GM12878 (cell line): Measurements from ENCODE around the gene SHF. TPM values are rescaled to one million over a fixed set of nuclear protein-coding genes. Genes with fewer than 3 reads are reported as not detected.
A peak's percentile ranks its signal among the peaks of the same experiment; 100 is the strongest.

ENCODE experiments used
- ATAC-seq: fragments of 200-7000 bp; cut with Tn5 transposase; 3 replicates; pipeline ENCODE4 v1.9.1; 2020; ENCODE audit warnings: mild to moderate bottlenecking, moderate library complexity
- BruUV-seq: library from RNA; stranded (reverse); fragments of 400-500 nt; replicated peaks from 2 replicates; lab custom pipeline; 2021; lab: Mats Ljungman, UMichigan
- CTCF ChIA-PET: fragments of 300-600 bp; sonication (Branson Sonifier 250); formaldehyde crosslinking; extraction: SDS; loops from one replicate; lab custom pipeline; 2021; ENCODE audit warnings: inconsistent platforms; lab: Yijun Ruan, JAX
- POLR2A ChIA-PET: fragments of 350-600 bp; formaldehyde crosslinking; extraction: SDS; loops from one replicate; lab custom pipeline; 2021; ENCODE audit warnings: inconsistent platforms; lab: Charles Lee
- RAD21 ChIA-PET: fragments of 300-600 bp; sonication (Branson Sonifier 250); formaldehyde crosslinking; loops from one replicate; lab custom pipeline; 2023; ENCODE audit warnings: antibody characterized with exemption; ENCODE audit not compliant: unreplicated experiment; lab: Charles Lee
- SMC1A ChIA-PET: fragments of 300-600 bp; sonication (Branson Sonifier 250); formaldehyde crosslinking; loops from one replicate; lab custom pipeline; 2023; ENCODE audit not compliant: unreplicated experiment, uncharacterized antibody; lab: Charles Lee
- DNase-seq: peaks from one replicate; pipeline ENCODE4 v3.0.0-alpha.2; 2011; ENCODE audit warnings: low read depth, low spot score
- FAIRE-seq: peaks from 3 replicates; lab custom pipeline; 2011; peaks lifted over from hg19 to GRCh38; lab: Jason Lieb, UNC
- H2AFZ ChIP-seq: 2 replicates; pipeline ENCODE4 v1.6.0; 2011; ENCODE audit warnings: low read depth, low read length, control low read depth; ENCODE audit not compliant: control insufficient read depth
- H3K27ac ChIP-seq: 2 replicates; pipeline ENCODE4 v1.5.1; 2011; ENCODE audit warnings: control low read depth; ENCODE audit not compliant: control insufficient read depth, insufficient read depth
- H3K27me3 ChIP-seq, 2 experiments: replicated peaks in 1 of 2; 2 replicates each; pipeline versions ENCODE4 v1.6.0 to v1.6.1; 2011; ENCODE audit warnings: low read length in 1 of 2; ENCODE audit not compliant: control insufficient read depth in 2 of 2, insufficient read depth in 2 of 2
- H3K36me3 ChIP-seq, 2 experiments: 2 replicates each; pipeline ENCODE4 v1.5.1; 2011; ENCODE audit warnings: low read length in 1 of 2; ENCODE audit not compliant: control insufficient read depth in 2 of 2, insufficient read depth in 2 of 2
- H3K4me1 ChIP-seq: 2 replicates; pipeline ENCODE4 v1.6.1; 2011; ENCODE audit warnings: mild to moderate bottlenecking, low read length, moderate library complexity, mixed read lengths; ENCODE audit not compliant: control insufficient read depth, insufficient read depth
- H3K4me2 ChIP-seq: 2 replicates; pipeline ENCODE4 v1.6.0; 2011; ENCODE audit warnings: control low read depth; ENCODE audit not compliant: control insufficient read depth, insufficient read depth
- H3K4me3 ChIP-seq: fragments of 200-600 bp; sonication (generic); 2 replicates; pipeline ENCODE4 v1.5.1; 2016
- H3K79me2 ChIP-seq: 2 replicates; pipeline ENCODE4 v1.6.0; 2011; ENCODE audit warnings: low read length; ENCODE audit not compliant: control insufficient read depth, insufficient read depth
- H3K9ac ChIP-seq: 2 replicates; pipeline ENCODE4 v1.8.0; 2011; ENCODE audit warnings: low read length, control low read depth, mixed read lengths; ENCODE audit not compliant: control insufficient read depth, insufficient read depth
- H3K9me3 ChIP-seq: replicated peaks from 3 replicates; pipeline ENCODE4 v1.5.1; 2011; ENCODE audit warnings: mild to moderate bottlenecking, low read length; ENCODE audit not compliant: control insufficient read depth, insufficient read depth
- H4K20me1 ChIP-seq: 2 replicates; pipeline ENCODE4 v1.6.0; 2011; ENCODE audit not compliant: control insufficient read depth, insufficient read depth
- EP300 ChIP-seq, 2 experiments: fragments of 150-350 bp in 1 of 2; IDR thresholded peaks; 2 replicates each; pipeline ENCODE4 v1.6.1; 2011 to 2012; ENCODE audit warnings: low read depth in 2 of 2, low read length in 2 of 2, borderline replicate concordance in 1 of 2, improper control_type of control experiment in 1 of 2, inconsistent platforms in 1 of 2; ENCODE audit not compliant: control insufficient read depth in 1 of 2
- EZH2 ChIP-seq: IDR thresholded peaks from 2 replicates; pipeline ENCODE4 v1.6.1; 2012; ENCODE audit warnings: low read depth, mild to moderate bottlenecking, control low read depth, inconsistent platforms, low read length, borderline replicate concordance; ENCODE audit not compliant: control insufficient read depth
- RAD21 ChIP-seq: IDR thresholded peaks from 2 replicates; pipeline ENCODE4 v1.6.1; 2011; ENCODE audit warnings: mild to moderate bottlenecking, low read depth, low read length, moderate library complexity; ENCODE audit not compliant: insufficient read depth
- SMC3 ChIP-seq: IDR thresholded peaks from 2 replicates; pipeline ENCODE4 v1.6.1; 2011; ENCODE audit warnings: low read length, improper control_type of control experiment, borderline replicate concordance
- SPI1 ChIP-seq: IDR thresholded peaks from 2 replicates; pipeline ENCODE4 v1.6.1; 2011; ENCODE audit warnings: low read depth, mild to moderate bottlenecking, low read length, moderate library complexity, borderline replicate concordance; ENCODE audit not compliant: insufficient read depth
- whole genome bisulfite sequencing: methylation state at CpG from one replicate; pipeline ENCODE4 v1.1.6; 2016; ENCODE audit warnings: low lambda C conversion rate; ENCODE audit not compliant: insufficient replicate concordance, insufficient coverage; ENCODE audit errors: missing lambda C conversion rate; 5-methylcytosine and 5-hydroxymethylcytosine counted together
- in situ Hi-C: fragments of 300-500 bp; cut with MboI; formaldehyde crosslinking; loops from 9 replicates; pipeline ENCODE4 v1.14.3; 2018; ENCODE audit warnings: mixed read lengths
- intact Hi-C: fragments of 100-400 bp; cut with micrococcal nuclease; formaldehyde crosslinking; loops from one replicate; pipeline ENCODE4 v1.14.2; 2022; ENCODE audit not compliant: unreplicated experiment
- polyA plus RNA-seq, 11 experiments: library from polyadenylated mRNA; depleted of rRNA in 4 of 11; unstranded in 6 of 11; stranded (reverse) in 5 of 11; fragments of >200 nt; fragmentation: Nextera tagmentation in 4 of 11; fragmentation: Illumina TruSeq in 1 of 11; extraction: Ambion mirVana in 4 of 11; extraction: Trizol in 1 of 11; gene quantifications; 1 replicate in 1 of 11; 2 replicates in 10 of 11; pipeline versions ENCODE4 v1.2.1 to v1.2.3, GENCODE V29; 2011 to 2016; ENCODE audit warnings: inconsistent platforms in 2 of 11, missing spikeins in 2 of 11, low read depth in 1 of 11
- total RNA-seq, 4 experiments: library from RNA; depleted of rRNA in 3 of 4; stranded (reverse); fragments of >200 nt in 3 of 4; fragmentation: Illumina TruSeq in 1 of 4; extraction: Trizol in 1 of 4; gene quantifications; 2 replicates each; pipeline versions ENCODE4 v1.2.1 to v1.2.3, GENCODE V29; 2013 to 2021
- TF ChIP-seq, protein P1 (sequence below), 3 experiments: IDR thresholded peaks in 2 of 3; conservative IDR thresholded peaks in 1 of 3; 2 replicates each; pipeline ENCODE4 v1.5.1; 2011; ENCODE audit warnings: low read depth in 3 of 3, low read length in 3 of 3, mild to moderate bottlenecking in 3 of 3, control low read depth in 2 of 3, moderate library complexity in 2 of 3, inconsistent platforms in 1 of 3, mixed read lengths in 1 of 3; ENCODE audit not compliant: control insufficient read depth in 2 of 3, insufficient read depth in 1 of 3; ENCODE audit errors: extremely low read depth in 1 of 3
- TF ChIP-seq, protein P2 (sequence below): fragments of 150-350 bp; IDR thresholded peaks from 2 replicates; pipeline ENCODE4 v1.6.1; 2016; ENCODE audit warnings: low read depth, low read length
- TF ChIP-seq, protein P3 (sequence below): fragments of 450-650 bp; conservative IDR thresholded peaks from 2 replicates; pipeline ENCODE4 v1.6.1; 2017; ENCODE audit warnings: mild to moderate bottlenecking, moderate library complexity

Gene SHF
- total and polyA plus RNA-seq, 10 of the 15 experiments (the other 5 are each of a cell fraction or from before 2014, with no cell fraction given): 0.04 to 5.7 (median 1.0) TPM; not detected in 1

DNA sequence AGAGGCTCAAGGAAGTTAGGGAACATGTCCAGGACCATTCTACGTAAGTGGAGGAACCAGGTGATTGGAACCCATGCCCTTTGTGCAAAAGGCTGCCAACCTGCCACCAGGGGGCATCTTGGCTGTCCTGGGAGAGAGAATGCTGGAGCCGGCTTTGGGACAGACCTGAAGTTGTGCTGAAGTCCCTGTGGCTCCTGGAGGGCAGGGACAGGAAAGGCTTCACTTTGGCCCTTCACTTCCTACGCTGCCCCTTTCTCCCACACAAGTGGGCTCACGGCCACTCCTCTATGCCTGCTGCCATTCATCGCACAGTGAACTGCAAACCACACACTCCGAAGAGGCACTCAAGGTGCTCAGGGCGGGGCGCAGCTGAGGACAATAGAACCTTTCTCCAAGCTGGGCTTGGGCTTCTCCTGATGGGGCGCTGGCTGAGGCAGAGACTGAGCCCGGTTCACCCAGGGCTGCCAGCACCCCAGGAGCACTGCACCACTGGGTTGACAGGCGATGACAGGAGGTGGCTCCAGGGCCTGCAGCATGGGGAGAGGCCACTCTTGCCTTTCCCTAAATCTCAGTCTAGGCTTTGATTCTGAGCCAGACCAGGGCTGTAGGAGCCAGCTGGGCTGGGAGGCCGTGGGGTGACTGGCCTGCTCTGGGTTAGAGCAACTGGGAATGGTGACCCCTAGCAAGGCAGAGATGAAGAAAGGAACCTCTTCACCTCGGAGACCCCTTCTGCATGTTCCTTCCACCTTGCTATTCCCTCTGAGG is 8.4 kb downstream of the SHF start:
- FAIRE-seq: peak; percentile 88

More for the DNA sequence above, 8.4 kb downstream of the SHF start:
- CTCF ChIA-PET: interaction anchor here (0.8 to 13.7 kb wide), 15 partner anchors 11 to 278 kb away, joined by 3 to 200 read pairs (median 6); no protein-coding TSS in a partner anchor
- Histone ChIP-seq H2AFZ (no peak overlapping the region), H3K4me2 (no peak overlapping the region), H3K4me1 (no peaks in the 10 kb centered on the region), H3K79me2 (no peaks in the 10 kb centered on the region), H3K36me3 (no peaks in the 10 kb centered on the region), H3K9me3 (no peaks in the 10 kb centered on the region), H3K27ac (no peak overlapping the region), H3K27me3 (no peaks in the 10 kb centered on the region; a peak in 2 of 4 replicates), H3K9ac (no peak overlapping the region), H3K4me3 (no peak overlapping the region), H4K20me1 (no peaks in the 10 kb centered on the region)
- RAD21 ChIA-PET: interaction anchor here (0.7 to 2.2 kb wide), 8 partner anchors 11 to 278 kb away, joined by 3 to 8 read pairs (median 4); a partner anchor contains a TSS
- 54% methylated on average over 13 of the region's 13 CpGs for WGBS
- intact Hi-C loops: no loop called here
- BruUV-seq: no TSS peak
- TF ChIP-seq RAD21 (peak; percentile 31), EP300 (IDR thresholded peaks at IDR 0.05; ENCODE audit: borderline replicate concordance in 1 of 2, control insufficient read depth in 1 of 2, low read depth in 2 of 2, low read length in 2 of 2) (no peak), SPI1 (no peak), EZH2 (no peak), SMC3 (peak; percentile 50; the same call in 1 of the 2 replicates)
- TF ChIP-seq, protein P1, sequence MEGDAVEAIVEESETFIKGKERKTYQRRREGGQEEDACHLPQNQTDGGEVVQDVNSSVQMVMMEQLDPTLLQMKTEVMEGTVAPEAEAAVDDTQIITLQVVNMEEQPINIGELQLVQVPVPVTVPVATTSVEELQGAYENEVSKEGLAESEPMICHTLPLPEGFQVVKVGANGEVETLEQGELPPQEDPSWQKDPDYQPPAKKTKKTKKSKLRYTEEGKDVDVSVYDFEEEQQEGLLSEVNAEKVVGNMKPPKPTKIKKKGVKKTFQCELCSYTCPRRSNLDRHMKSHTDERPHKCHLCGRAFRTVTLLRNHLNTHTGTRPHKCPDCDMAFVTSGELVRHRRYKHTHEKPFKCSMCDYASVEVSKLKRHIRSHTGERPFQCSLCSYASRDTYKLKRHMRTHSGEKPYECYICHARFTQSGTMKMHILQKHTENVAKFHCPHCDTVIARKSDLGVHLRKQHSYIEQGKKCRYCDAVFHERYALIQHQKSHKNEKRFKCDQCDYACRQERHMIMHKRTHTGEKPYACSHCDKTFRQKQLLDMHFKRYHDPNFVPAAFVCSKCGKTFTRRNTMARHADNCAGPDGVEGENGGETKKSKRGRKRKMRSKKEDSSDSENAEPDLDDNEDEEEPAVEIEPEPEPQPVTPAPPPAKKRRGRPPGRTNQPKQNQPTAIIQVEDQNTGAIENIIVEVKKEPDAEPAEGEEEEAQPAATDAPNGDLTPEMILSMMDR (IDR thresholded peaks at IDR 0.05 in 2 of 3, conservative IDR thresholded peaks at IDR 0.05 in 1 of 3; ENCODE audit: control insufficient read depth in 2 of 3, extremely low read depth in 1 of 3, insufficient read depth in 1 of 3, low read depth in 3 of 3, low read length in 3 of 3): peak; percentile 48 to 70 (median 68)
- TF ChIP-seq, protein P2, sequence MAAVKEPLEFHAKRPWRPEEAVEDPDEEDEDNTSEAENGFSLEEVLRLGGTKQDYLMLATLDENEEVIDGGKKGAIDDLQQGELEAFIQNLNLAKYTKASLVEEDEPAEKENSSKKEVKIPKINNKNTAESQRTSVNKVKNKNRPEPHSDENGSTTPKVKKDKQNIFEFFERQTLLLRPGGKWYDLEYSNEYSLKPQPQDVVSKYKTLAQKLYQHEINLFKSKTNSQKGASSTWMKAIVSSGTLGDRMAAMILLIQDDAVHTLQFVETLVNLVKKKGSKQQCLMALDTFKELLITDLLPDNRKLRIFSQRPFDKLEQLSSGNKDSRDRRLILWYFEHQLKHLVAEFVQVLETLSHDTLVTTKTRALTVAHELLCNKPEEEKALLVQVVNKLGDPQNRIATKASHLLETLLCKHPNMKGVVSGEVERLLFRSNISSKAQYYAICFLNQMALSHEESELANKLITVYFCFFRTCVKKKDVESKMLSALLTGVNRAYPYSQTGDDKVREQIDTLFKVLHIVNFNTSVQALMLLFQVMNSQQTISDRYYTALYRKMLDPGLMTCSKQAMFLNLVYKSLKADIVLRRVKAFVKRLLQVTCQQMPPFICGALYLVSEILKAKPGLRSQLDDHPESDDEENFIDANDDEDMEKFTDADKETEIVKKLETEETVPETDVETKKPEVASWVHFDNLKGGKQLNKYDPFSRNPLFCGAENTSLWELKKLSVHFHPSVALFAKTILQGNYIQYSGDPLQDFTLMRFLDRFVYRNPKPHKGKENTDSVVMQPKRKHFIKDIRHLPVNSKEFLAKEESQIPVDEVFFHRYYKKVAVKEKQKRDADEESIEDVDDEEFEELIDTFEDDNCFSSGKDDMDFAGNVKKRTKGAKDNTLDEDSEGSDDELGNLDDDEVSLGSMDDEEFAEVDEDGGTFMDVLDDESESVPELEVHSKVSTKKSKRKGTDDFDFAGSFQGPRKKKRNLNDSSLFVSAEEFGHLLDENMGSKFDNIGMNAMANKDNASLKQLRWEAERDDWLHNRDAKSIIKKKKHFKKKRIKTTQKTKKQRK: no peak
- TF ChIP-seq, protein P3, sequence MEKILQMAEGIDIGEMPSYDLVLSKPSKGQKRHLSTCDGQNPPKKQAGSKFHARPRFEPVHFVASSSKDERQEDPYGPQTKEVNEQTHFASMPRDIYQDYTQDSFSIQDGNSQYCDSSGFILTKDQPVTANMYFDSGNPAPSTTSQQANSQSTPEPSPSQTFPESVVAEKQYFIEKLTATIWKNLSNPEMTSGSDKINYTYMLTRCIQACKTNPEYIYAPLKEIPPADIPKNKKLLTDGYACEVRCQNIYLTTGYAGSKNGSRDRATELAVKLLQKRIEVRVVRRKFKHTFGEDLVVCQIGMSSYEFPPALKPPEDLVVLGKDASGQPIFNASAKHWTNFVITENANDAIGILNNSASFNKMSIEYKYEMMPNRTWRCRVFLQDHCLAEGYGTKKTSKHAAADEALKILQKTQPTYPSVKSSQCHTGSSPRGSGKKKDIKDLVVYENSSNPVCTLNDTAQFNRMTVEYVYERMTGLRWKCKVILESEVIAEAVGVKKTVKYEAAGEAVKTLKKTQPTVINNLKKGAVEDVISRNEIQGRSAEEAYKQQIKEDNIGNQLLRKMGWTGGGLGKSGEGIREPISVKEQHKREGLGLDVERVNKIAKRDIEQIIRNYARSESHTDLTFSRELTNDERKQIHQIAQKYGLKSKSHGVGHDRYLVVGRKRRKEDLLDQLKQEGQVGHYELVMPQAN: no peak
- POLR2A ChIA-PET: interaction anchor here (0.9 to 1.5 kb wide), 3 partner anchors 9 to 18 kb away, joined by 3 to 4 read pairs (median 3); no protein-coding TSS in a partner anchor
- SMC1A ChIA-PET: interaction anchor here (1.1 to 3.0 kb wide), 8 partner anchors 8 to 251 kb away, joined by 3 to 14 read pairs (median 6); no protein-coding TSS in a partner anchor
- ATAC-seq (peak; percentile 52), DNase-seq (no peak)
- in situ Hi-C loops: loop anchor here (10.0 kb wide), 1 partner anchor 65 kb away; the partner anchor contains the start of genes DUOX2 and DUOXA2
